GM12878 (cell line): ENCODE measurements around the gene ANXA5. TPM values are rescaled to one million over a fixed set of nuclear protein-coding genes. Genes with fewer than 3 reads are reported as not detected.

Source experiments
- ATAC-seq: fragments of 200-7000 bp; cut with Tn5 transposase; 3 replicates; pipeline ENCODE4 v1.9.1; 2020; ENCODE audit warnings: mild to moderate bottlenecking, moderate library complexity
- BruUV-seq: library from RNA; stranded (reverse); fragments of 400-500 nt; replicated peaks from 2 replicates; lab custom pipeline; 2021; lab: Mats Ljungman, UMichigan
- CTCF ChIA-PET: fragments of 300-600 bp; sonication (Branson Sonifier 250); formaldehyde crosslinking; extraction: SDS; loops from one replicate; lab custom pipeline; 2021; ENCODE audit warnings: inconsistent platforms; lab: Yijun Ruan, JAX
- POLR2A ChIA-PET: fragments of 350-600 bp; formaldehyde crosslinking; extraction: SDS; loops from one replicate; lab custom pipeline; 2021; ENCODE audit warnings: inconsistent platforms; lab: Charles Lee
- RAD21 ChIA-PET: fragments of 300-600 bp; sonication (Branson Sonifier 250); formaldehyde crosslinking; loops from one replicate; lab custom pipeline; 2023; ENCODE audit warnings: antibody characterized with exemption; ENCODE audit not compliant: unreplicated experiment; lab: Charles Lee
- SMC1A ChIA-PET: fragments of 300-600 bp; sonication (Branson Sonifier 250); formaldehyde crosslinking; loops from one replicate; lab custom pipeline; 2023; ENCODE audit not compliant: unreplicated experiment, uncharacterized antibody; lab: Charles Lee
- DNase-seq: peaks from one replicate; pipeline ENCODE4 v3.0.0-alpha.2; 2011; ENCODE audit warnings: low read depth, low spot score
- FAIRE-seq: peaks from 3 replicates; lab custom pipeline; 2011; peaks lifted over from hg19 to GRCh38; lab: Jason Lieb, UNC
- H2AFZ ChIP-seq: 2 replicates; pipeline ENCODE4 v1.6.0; 2011; ENCODE audit warnings: low read depth, low read length, control low read depth; ENCODE audit not compliant: control insufficient read depth
- H3K27ac ChIP-seq: 2 replicates; pipeline ENCODE4 v1.5.1; 2011; ENCODE audit warnings: control low read depth; ENCODE audit not compliant: control insufficient read depth, insufficient read depth
- H3K27me3 ChIP-seq, 2 experiments: replicated peaks in 1 of 2; 2 replicates each; pipeline versions ENCODE4 v1.6.0 to v1.6.1; 2011; ENCODE audit warnings: low read length in 1 of 2; ENCODE audit not compliant: control insufficient read depth in 2 of 2, insufficient read depth in 2 of 2
- H3K36me3 ChIP-seq, 2 experiments: 2 replicates each; pipeline ENCODE4 v1.5.1; 2011; ENCODE audit warnings: low read length in 1 of 2; ENCODE audit not compliant: control insufficient read depth in 2 of 2, insufficient read depth in 2 of 2
- H3K4me1 ChIP-seq: 2 replicates; pipeline ENCODE4 v1.6.1; 2011; ENCODE audit warnings: mild to moderate bottlenecking, low read length, moderate library complexity, mixed read lengths; ENCODE audit not compliant: control insufficient read depth, insufficient read depth
- H3K4me2 ChIP-seq: 2 replicates; pipeline ENCODE4 v1.6.0; 2011; ENCODE audit warnings: control low read depth; ENCODE audit not compliant: control insufficient read depth, insufficient read depth
- H3K4me3 ChIP-seq: fragments of 200-600 bp; sonication (generic); 2 replicates; pipeline ENCODE4 v1.5.1; 2016
- H3K79me2 ChIP-seq: 2 replicates; pipeline ENCODE4 v1.6.0; 2011; ENCODE audit warnings: low read length; ENCODE audit not compliant: control insufficient read depth, insufficient read depth
- H3K9ac ChIP-seq: 2 replicates; pipeline ENCODE4 v1.8.0; 2011; ENCODE audit warnings: low read length, control low read depth, mixed read lengths; ENCODE audit not compliant: control insufficient read depth, insufficient read depth
- H3K9me3 ChIP-seq: replicated peaks from 3 replicates; pipeline ENCODE4 v1.5.1; 2011; ENCODE audit warnings: mild to moderate bottlenecking, low read length; ENCODE audit not compliant: control insufficient read depth, insufficient read depth
- H4K20me1 ChIP-seq: 2 replicates; pipeline ENCODE4 v1.6.0; 2011; ENCODE audit not compliant: control insufficient read depth, insufficient read depth
- BCL11A ChIP-seq: IDR thresholded peaks from 2 replicates; pipeline ENCODE4 v1.6.1; 2011; ENCODE audit warnings: low read depth, low read length
- BRCA1 ChIP-seq: IDR thresholded peaks from 2 replicates; pipeline ENCODE4 v1.6.1; 2011; ENCODE audit warnings: low read depth, low read length, improper control_type of control experiment
- E2F8 ChIP-seq: fragments of 450-650 bp; IDR thresholded peaks from 2 replicates; pipeline ENCODE4 v1.6.1; 2018; ENCODE audit warnings: mild to moderate bottlenecking, low read depth, moderate library complexity; ENCODE audit not compliant: partially characterized antibody
- HDAC2 ChIP-seq: fragments of 200-600 bp; sonication (generic); IDR thresholded peaks from 2 replicates; pipeline ENCODE4 v1.6.1; 2017
- HDAC6 ChIP-seq: fragments of 200-600 bp; sonication (generic); IDR thresholded peaks from one replicate; pipeline ENCODE4 v1.8.0; 2017; ENCODE audit warnings: antibody characterized with exemption; ENCODE audit not compliant: unreplicated experiment
- MXI1 ChIP-seq: fragments of 150-350 bp; IDR thresholded peaks from 2 replicates; pipeline ENCODE4 v1.6.1; 2011; ENCODE audit warnings: low read depth, mild to moderate bottlenecking, inconsistent platforms, low read length, improper control_type of control experiment
- PAX5 ChIP-seq: IDR thresholded peaks from 2 replicates; pipeline ENCODE4 v1.6.1; 2011; ENCODE audit warnings: low read depth, low read length, borderline replicate concordance
- RBBP5 ChIP-seq: fragments of 200-600 bp; sonication (generic); conservative IDR thresholded peaks from 2 replicates; pipeline ENCODE4 v1.6.1; 2016
- RFX5 ChIP-seq: IDR thresholded peaks from 2 replicates; pipeline ENCODE4 v1.6.1; 2011; ENCODE audit warnings: low read depth, low read length, improper control_type of control experiment
- USF2 ChIP-seq: IDR thresholded peaks from 2 replicates; pipeline ENCODE4 v1.6.1; 2011; ENCODE audit warnings: low read depth, low read length, improper control_type of control experiment, borderline replicate concordance
- WGBS: methylation state at CpG from one replicate; pipeline ENCODE4 v1.1.6; 2016; ENCODE audit warnings: low lambda C conversion rate; ENCODE audit not compliant: insufficient replicate concordance, insufficient coverage; ENCODE audit errors: missing lambda C conversion rate; 5-methylcytosine and 5-hydroxymethylcytosine counted together
- in situ Hi-C: fragments of 300-500 bp; cut with MboI; formaldehyde crosslinking; loops from 9 replicates; pipeline ENCODE4 v1.14.3; 2018; ENCODE audit warnings: mixed read lengths
- intact Hi-C: fragments of 100-400 bp; cut with micrococcal nuclease; formaldehyde crosslinking; loops from one replicate; pipeline ENCODE4 v1.14.2; 2022; ENCODE audit not compliant: unreplicated experiment
- polyA plus RNA-seq, 11 experiments: library from polyadenylated mRNA; depleted of rRNA in 4 of 11; unstranded in 6 of 11; stranded (reverse) in 5 of 11; fragments of >200 nt; fragmentation: Nextera tagmentation in 4 of 11; fragmentation: Illumina TruSeq in 1 of 11; extraction: Ambion mirVana in 4 of 11; extraction: Trizol in 1 of 11; gene quantifications; 1 replicate in 1 of 11; 2 replicates in 10 of 11; pipeline versions ENCODE4 v1.2.1 to v1.2.3, GENCODE V29; 2011 to 2016; ENCODE audit warnings: inconsistent platforms in 2 of 11, missing spikeins in 2 of 11, low read depth in 1 of 11
- total RNA-seq, 4 experiments: library from RNA; depleted of rRNA in 3 of 4; stranded (reverse); fragments of >200 nt in 3 of 4; fragmentation: Illumina TruSeq in 1 of 4; extraction: Trizol in 1 of 4; gene quantifications; 2 replicates each; pipeline versions ENCODE4 v1.2.1 to v1.2.3, GENCODE V29; 2013 to 2021

The ANXA5 gene
- total and polyA plus RNA-seq, 10 of the 15 experiments (the other 5 are each of a cell fraction or from before 2014, with no cell fraction given): 101 to 249 (median 169) TPM

- no peak for TF ChIP-seq BRCA1
- TF ChIP-seq E2F8: no peak
- TF ChIP-seq BCL11A: no peak
- TF ChIP-seq HDAC2: no peak
- no peak for TF ChIP-seq MXI1
- no peak for TF ChIP-seq HDAC6
- no peak for TF ChIP-seq RFX5
- TF ChIP-seq USF2: no peak
- no peak for TF ChIP-seq RBBP5
- TF ChIP-seq PAX5: no peak
- TF ChIP-seq, all 136 proteins: peak for 0
- Histone ChIP-seq H3K27ac (no peak overlapping the region), H4K20me1 (no peaks in the 10 kb centered on the region), H3K9me3 (no peaks in the 10 kb centered on the region), H3K4me2 (no peak overlapping the region), H3K27me3 (0 out of 4 replicates have a peak, but pooled peaks cover 0 to 2% of the 10 kb centered on the region in 2 experiments), H3K4me3 (no peak overlapping the region), H3K36me3 (no peaks in the 10 kb centered on the region), H3K79me2 (no peaks in the 10 kb centered on the region), H3K9ac (no peak overlapping the region), H2AFZ (no peak overlapping the region), H3K4me1 (no peaks in the 10 kb centered on the region)
- no TSS peak for BruUV-seq
- POLR2A ChIA-PET: no interaction called here
- 22% methylated on average over 8 of the region's 8 CpGs for WGBS
- CTCF ChIA-PET: interaction anchor here (0.6 kb wide), 1 partner anchor 15 kb away, joined by 3 read pairs; no protein-coding TSS in a partner anchor
- SMC1A ChIA-PET: no interaction called here
- no peak for DNase-seq
- no peak for ATAC-seq
- in situ Hi-C loops (no loop called here), intact Hi-C loops (no loop called here)
- RAD21 ChIA-PET: no interaction called here
- FAIRE-seq: no peak
These were observed 53.7 kb downstream of the ANXA5 start for GRCh38 chr4:121642876-121643585.
